ENCODE measurements around the gene SCIN.
"Not testable (repeated sequence)": the region's sequence is repeated elsewhere in the genome, so short reads cannot be mapped to it uniquely, and the experiment has no call there.

The SCIN gene

DNA sequence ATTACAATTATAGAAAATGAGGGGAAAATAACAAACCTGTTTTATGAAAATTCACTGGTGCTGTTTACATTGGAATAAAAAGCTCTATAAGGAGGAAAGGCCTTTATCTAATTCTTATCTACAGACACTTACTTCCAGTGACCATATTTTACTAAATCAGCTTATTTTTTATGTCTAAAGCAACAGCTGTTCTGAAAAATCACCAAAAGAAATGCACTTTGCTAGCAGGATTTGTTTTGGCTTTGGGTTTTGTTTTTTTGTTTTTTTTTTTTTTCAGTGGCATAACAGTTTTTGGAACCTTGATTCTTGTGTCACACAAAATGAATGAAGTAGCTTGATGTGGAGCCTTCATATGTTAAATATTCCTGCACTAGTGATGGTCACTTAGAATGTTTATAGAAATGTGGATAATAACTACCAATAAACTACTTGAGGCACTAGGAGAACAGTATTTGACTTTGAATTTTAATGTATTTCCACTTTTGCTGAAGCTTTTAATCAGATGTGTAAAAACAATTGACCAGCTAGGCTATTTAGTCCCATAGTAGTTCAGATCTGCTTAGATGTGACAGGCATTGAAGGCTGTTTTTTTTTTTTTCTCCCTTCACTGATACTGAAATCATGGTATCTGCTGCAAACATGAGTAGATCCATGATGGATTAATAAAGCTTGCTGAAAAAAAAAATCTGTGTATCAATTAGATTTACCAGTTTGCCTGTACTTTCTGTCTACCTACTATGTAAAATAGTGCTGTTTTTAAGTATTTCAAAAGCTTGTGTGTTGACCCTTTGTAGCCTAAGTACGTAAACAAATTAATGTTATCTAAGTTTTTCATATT lies 119.7 kb downstream of the SCIN start:
- no peak for DNase-seq

DNA sequence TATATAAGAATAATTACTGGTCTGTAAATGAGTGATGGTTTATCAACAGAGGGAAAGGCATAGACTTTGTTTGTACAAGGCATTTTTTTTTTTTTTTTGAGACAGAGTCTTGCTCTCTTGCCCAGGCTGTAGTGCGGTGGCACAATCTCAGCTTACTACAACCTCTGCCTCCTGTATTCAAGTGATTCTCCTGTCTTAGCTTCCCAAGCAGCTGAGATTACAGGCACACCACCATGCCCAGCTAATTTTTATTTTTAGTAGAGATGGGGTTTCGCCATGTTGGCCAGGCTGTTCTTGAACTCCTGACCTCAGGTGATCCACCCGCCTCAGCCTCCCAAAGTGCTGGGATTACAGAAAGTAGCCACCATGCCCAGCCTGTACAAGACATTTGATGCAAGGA lies 120.9 kb downstream of the SCIN start:
- not testable (repeated sequence) for DNase-seq

DNA sequence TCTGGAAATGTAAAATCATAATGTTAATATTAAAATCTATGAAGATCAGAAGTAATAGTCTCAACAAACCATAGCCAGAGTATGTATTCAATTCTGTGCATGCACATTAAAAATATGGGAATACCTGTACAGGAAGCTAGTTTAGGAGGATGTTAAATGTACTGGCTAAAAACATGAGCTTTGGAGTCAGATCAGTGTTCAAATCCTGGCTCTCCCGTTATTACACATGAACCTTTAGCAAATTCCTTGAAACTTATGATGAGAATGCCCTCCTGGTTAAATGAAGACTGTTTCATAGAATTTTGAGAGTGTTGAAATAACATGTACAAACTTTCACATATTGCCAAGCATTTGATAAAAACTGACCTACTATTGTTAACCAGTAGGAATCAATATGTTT lies 121.5 kb downstream of the SCIN start:
- DNase-seq: no peak

DNA sequence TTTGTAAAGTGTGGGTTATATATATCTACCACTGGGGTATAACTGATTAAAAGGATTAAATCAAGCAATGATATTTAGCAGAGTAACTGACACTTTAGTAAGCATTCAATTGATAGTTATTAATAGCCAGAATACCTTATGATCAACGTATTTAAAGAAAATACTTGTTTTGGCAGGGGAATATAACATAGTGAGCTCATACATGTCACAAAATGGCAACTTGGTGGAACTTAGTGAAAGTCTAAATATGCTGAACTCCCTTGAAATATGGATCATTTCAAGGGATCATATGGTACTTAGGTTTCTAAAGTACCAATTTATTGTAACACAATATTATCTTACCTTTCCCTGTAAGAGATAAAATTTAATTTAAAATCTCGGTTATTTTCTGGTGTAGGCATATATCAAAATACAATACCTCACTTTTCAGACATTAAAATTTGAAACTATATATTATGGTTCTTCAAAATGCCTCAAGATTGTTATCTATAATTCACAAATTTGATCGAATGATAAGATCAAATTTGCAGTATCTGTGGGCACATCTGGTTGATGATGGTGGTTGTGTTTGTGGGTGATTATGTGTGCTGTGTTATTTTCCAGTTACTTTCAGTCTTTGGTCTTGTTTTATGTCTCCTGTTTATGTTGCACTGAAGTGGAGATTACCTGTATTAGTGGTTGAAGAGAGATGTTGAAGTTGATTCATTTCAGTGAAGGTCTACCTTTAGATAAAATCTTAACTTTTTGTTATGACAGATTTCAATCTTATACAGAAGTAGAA lies 122.1 kb downstream of the SCIN start:
- DNase-seq: no peak

DNA sequence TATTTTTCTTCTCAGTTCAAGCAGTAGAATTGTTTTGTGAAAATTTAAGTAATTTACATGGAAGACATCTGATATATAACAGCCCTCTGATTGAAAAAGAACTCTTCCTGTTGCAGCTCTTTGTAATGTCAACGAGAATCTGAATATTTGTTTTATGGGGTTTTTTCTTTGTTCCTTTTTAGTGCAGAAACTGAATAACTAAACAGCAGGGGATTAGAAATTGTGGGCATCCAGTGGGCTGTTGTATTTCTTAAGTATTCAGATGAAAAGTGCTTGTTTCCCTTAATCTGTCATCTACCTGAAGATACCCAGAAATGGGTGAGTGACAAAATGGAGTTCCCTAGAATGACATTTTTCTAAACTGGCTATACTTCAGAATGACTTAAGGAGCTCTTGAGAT lies 124.3 kb downstream of the SCIN start:
- DNase-seq: no peak

DNA sequence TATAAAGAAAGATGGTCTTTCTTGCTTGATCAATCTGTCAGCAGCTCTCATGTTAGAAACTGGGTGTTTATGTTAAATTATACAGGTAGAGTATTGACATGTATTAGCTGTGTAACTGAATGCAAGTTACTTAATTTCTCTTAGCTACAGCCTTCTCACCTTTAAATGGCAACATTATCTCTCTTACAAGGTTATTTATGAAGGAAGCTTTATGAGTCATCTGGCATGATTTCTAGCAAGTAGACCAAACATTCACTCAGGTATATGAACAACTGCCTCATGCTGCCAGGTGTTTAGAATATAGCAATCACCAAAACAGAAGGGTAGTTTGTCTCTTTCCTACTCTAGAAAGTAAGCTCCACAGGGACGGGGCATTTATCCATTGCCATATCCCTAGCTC lies 125.4 kb downstream of the SCIN start:
- no peak for DNase-seq

DNA sequence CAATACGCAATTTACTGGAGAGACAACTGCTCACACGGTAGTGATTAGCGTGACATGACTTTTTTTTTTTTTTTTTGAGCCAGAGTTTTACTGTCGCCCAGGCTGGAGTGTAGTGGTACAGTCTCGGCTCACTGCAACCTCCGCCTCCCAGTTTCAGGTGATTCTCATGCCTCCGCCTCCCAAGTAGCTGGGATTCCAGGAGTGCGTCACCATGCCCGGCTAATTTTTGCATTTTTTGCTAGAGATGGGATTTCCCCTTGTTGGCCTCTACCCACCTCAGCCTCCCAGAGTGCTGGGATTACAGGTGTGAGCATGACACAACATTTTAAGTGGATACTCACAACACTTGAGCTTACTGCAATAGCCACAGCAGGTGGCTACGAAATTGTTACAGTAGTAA lies 128.8 kb downstream of the SCIN start:
- no peak for DNase-seq

DNA sequence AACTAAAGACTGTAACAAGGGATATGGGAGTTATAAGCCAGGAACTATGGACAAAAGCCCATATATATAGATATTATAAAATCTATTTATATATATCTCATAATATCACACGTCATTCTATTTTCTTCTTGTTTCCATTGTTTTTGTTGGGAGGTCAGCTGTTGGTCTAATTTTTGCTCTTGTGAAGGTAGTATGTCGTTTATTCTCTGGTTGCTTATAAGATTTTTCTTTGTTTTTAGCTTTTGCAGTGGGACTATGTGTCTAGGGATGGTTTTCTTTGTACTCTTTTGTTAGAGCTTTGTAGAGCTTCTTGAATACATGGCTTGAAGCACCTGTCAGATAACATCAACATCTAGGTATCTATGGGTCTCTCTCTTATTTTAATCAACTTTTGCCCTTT lies 130.9 kb downstream of the SCIN start:
- no peak for DNase-seq

DNA sequence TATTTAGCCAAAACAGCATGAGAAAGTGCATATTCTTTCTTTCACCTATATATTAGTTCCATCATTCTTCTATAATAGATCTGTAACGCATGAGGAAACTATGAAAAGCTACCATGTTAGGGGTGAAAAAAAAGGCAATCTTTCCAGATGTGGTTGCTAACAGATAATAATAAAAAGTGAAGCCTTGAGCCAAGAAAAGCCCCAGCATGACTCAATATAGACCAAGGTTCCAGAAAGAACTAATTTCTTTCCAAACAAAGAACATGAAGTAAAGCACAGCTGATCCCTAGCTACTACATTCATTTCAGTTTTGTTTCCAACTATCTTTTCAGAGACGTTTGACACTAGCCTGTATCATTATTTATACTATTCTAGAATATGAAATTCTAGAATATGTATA lies 133.4 kb downstream of the SCIN start:
- no peak for DNase-seq

DNA sequence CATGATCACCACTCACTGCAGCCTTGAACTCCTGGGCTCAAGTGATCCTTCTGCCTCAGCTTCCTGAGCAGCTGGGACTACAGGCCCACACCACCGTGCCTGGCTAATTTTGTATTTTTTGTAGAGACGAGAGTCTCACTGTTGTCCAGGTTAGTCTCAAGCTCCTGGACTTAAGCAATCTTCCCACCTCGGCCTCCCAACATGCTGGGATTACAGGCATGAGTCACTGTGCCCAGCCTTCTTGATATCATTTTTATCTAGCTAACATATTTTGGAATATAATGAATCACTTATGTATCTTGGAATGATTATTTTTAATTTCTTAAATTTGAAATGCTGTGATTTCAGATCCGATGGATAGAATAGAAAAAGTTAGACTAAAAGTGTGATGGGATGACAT lies 135.4 kb downstream of the SCIN start:
- no peak for DNase-seq

DNA sequence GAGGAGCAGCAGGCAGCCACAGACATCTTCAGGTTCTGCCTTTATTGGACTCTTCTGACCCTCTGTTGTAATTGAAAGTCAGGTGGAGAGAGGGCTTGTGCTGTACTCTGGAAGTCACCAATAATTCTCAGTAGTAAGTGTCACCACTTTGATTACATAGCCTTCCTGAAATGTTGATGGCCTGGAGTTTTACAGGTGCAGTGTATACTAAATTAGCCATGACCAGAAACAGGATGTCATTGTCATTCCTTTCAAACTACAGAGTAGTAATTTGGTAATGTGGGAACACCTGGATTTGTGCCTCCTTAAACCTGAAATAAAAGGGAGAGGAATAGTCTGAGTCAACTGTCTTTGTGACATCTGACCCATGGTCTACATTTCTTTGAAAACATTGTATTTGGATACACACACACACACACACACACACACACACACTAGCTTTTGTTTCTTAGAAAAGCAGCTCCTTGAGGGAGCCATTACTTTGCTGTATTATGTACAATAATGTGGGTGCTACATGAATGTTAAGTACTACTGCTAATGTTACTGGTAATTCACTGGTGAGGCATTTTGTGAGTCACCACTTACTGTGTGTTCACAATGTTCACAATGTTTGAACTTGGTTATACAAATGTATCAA lies 136.5 kb downstream of the SCIN start:
- no peak for DNase-seq

DNA sequence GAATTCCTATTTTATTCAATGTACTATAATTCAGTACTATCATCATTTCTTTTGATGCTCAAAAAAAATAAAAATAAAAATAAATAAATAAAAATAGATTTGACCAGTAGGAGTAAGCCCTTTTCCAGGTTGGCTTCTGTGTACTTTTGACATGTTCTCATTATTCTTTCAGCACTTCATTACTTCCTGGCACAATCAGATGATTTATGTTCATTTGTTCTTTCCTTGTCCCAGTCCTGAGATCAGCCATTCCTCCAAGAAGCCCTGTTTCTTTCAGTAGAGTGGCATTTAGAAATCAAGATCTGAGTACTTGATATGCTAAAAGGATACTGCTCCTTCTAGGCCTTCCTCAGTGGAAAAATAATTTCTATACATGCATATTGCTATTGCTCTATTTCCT lies 137.8 kb downstream of the SCIN start:
- DNase-seq: no peak

Data from activated CD8-positive, alpha-beta memory T cell treated with anti-CD3 and anti-CD28 coated beads for 24 hours (primary cell).